Muscle of back (tissue), 11 donors: Measurements from ENCODE around the gene EDEM1. TPM values are rescaled to one million over a fixed set of nuclear protein-coding genes. Genes with fewer than 3 reads are reported as not detected.
A peak's percentile ranks its signal among the peaks of the same experiment; 100 is the strongest.

Experiments used
- DNase-seq, 3 donors: peaks; one replicate each; pipeline versions ENCODE4 v3.0.0 to v3.0.0-alpha.2; 2013
- polyA plus RNA-seq, 10 donors: library from polyadenylated mRNA; unstranded; fragments of 120-200 nt; gene quantifications; one replicate each; pipeline ENCODE4 v1.2.1, GENCODE V29; 2013; ENCODE audit not compliant: insufficient read length in 10 of 10

Gene EDEM1
- polyA plus RNA-seq, 10 donors = 7.6 to 15.9 (median 11.9) TPM

DNA sequence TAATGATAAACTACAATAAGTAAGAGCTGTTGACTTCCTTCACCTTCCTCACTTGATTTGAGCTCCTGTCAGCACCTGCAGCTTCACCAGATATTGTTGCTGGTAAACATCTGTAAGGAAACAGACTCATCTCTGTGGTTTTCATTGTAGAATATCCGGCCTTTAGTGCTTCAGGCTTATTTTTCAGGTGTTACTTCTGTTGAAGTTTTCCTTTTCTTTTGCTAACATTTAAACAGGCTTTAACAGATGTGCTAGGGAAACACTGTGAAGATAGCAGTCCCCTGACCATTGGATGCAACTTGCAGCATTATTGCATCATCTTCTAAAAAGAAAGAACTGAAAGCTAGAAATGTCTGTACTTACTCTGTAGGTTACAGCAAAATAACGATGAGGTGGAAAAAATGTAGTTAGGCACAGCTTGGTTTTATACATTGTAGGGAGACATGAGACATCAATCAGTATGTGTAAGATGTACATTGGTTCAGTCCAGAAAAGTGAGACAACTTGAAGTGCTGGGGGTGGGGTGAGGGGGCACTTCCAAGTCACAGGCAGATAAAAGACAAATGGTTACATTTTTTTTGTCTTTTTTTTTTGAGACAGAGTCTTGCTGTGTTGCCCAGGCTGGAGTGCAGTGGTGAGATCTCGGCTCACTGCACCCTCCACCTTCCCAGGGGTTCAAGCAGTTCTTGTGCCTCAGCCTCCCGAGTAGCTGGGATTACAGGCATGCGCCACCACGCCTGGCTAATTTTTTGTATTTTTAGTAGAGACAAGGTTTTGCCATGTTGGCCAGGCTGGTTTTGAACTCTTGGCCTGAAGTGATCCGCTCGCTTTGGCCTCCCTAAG, 10.2 kb downstream of the EDEM1 start:
- DNase-seq = peak in 1 of 3 donors; percentile 37

GRCh38 chr3:5198313-5198677, 10.8 kb downstream of the EDEM1 start:
- no peak for DNase-seq

DNA sequence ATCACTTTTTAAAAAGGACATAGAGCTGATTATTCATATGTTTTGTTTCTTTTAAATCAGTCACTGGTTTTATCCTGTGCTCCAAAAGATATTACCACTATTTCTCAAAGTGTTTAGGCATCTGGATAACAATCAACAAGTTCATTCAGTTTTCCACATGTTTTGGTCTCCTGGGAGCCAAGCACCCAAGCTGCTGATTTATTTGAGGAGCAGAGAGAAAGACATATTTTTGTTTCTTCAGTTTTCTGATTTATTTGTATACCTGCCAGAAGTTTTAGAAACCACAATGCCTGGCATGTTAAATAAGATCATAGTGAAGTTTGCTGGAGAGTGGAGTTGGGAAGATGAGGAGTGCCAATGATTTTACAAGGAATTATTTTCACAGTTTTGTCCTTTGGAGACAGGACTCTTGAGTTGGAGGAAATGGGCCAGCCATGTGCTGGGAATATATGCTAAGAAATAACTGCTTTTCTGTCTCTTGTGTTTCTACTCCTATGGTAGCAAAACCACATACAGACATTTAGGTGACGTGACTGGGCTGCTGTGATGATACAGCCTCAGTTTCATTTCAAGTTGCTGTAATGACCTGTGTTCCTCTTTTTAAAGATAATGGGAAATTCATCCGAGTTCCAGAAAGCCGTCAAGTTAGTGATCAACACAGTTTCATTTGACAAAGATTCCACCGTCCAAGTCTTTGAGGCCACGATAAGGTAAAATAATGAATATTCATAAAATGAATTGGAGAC, 11.7 kb downstream of the EDEM1 start:
- DNase-seq = no peak

DNA sequence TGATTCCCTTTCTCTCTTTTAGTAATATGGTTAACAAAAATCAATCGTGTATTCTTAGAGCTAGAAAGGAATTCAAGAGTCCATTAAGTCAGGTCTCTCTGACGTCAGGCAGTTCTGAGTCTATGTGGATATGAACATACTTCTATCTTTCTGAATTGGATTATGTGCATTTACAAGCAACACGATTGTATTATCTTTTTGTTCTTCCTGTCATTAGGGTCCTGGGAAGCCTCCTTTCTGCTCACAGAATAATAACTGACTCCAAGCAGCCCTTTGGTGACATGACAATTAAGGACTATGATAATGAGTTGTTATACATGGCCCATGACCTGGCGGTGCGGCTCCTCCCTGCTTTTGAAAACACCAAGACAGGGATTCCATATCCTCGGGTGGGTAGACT, 14.0 kb downstream of the EDEM1 start:
- no peak for DNase-seq

DNA sequence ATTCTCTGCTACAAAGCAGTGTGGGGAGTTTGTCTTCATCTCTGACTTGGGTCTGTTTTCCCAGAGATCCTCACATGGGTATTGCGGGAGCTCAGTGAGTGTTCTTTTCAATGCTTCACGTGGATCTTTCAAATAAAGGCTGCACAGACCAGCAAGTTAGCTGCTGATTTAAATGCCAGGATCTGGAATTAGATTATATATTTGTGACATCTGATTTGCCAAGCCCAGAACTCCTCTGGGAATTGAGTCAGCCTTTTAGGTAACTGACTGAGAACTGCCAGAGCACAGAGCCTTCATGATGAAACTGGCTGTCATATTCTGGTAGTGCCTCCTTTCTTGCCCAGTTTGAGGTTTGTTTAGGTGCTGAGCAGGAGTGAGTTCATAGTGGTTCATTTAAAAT, 14.7 kb downstream of the EDEM1 start:
- DNase-seq = no peak

DNA sequence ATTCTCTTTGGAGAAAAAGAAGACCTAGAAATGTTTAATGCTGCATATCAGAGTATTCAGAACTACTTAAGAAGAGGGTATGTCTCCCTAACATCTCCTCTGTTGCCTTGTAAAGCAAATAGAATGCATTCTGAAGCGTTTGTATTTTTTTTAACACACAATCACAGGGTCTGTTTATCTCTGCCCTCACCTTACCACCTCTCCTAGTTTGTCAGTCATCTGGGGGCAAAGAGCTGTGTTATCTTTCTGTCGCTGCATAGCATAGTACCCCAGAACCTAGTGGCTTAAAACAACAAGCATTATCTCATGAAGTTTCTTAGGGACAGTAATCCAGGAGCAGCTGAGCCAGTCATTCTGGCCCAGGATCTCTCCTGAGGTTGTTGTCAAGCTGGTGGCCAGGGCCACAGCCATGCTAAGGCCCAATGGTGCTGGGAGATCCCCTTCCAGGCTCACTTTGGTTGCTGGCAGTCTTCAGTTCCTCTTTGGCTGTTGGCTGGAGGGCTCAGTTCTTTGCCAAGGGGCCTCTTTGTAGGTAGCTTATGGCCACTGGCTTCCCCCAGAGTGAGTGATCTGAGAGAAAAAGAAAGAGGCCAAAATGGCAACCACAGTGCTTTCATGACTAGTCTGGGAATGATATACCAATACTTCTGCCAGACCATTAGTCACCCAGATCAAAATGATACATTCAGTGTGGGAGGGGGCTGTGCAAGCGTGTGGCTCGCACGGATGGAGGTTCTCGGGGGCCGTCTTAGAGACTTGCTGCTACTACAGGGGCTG, 17.8 kb downstream of the EDEM1 start:
- no peak for DNase-seq

GRCh38 chr3:5210926-5211325, 23.4 kb downstream of the EDEM1 start:
- no peak for DNase-seq

DNA sequence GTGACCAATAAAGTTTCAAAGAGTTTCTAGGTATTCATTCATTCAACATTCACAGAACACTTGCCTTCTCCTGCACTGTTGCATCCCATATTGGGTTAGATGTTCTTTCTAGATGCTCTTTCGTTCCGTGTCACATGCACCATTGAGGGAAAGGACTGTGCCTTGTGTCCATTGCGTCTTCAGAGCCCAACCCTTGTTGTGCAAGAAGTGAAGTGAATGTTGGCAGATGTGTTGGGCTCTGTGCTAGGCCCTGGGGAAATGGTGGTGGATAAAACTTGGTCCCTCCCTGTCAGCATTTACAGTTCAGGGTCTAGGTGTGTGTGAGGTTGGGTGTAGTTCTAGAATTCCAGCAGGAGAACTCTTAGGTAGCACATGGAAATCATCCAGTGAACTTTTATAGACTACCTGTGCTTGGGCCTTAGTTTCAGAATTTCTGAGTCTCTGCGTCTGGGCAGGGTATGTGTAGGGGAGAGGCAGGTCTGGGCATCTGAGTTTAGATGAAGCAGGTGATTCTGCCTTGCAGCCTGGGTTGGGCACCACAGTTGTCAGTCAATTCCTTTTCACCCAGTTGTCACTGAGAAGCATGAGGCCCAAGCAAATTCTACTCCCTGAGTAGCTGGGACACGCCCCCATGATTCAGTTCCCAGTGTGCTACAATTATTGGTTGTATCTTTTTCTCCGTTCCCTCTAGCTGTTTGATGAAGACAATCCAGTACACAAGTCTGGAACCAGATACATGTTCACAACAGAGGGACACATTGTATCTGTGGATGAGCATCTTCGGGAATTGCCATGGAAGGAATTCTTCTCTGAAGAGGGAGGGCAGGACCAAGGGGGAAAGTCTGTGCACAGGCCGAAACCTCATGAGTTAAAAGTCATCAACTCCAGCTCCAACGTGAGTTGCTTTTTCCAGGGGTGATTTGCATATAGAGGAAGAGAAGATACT, 25.4 kb downstream of the EDEM1 start:
- no peak for DNase-seq

DNA sequence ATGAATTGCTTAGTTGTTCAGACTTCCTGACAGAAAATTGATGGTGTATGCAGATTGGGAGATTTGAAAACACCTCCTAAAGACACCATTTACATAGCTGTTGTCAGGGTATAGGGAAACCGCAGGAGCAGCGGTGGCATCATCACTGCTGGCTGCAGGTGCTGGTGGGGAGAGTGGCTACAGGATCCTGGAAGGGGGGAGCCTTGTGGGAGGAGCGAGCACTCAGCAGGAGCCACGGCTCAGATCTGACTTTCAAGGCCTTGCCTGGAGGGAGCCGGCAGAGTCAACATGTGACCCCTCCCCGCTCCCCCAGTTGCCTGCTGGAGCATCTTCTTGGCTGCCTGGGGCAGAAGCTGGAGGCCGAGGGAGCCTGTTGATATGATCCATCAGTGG, 26.1 kb downstream of the EDEM1 start:
- DNase-seq = no peak

DNA sequence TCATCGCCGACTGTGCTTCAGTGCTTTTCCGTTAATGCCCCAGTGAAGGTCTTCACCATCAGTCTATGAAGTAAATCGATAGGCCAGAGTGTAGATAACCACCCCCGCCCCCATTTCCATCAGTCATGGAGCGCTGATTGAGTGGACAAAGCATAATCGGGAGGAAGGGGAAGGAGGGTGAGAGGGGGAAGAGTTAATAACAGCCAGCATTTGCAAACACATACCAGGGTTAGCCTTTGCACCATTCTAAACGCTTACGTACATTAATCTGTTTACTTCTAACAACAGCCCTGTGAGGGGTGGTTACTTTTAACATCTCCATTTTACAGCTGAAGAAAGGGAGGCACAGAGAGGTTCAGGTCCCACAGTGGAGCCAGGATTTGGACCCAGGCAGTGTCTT, 26.8 kb downstream of the EDEM1 start:
- DNase-seq = no peak

- peak in 1 of 3 donors; percentile 22 for DNase-seq
Measured at GRCh38 chr3:5217824-5218595, 30.5 kb downstream of the EDEM1 start.

DNA sequence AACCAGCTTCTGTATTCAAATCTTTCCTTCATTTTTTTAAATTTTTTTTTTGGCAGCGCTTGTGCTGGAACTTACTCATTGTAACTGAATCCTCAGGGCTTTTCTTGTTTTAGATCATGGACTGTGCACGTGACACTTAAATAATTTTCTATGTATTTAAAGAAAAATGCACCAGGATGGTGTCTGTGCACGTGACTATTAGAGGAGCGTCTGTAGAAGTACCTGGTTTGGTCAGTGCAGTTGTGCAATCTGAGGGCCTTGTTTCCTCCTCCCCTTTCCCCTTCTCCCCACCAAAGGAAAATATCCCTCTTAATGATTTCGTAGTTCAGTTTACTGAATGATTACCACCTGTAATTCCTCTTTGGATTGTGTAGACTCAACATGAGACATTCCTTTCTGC, 31.3 kb downstream of the EDEM1 start:
- DNase-seq = no peak

GRCh38 chr3:5219216-5219615, 31.7 kb downstream of the EDEM1 start:
- DNase-seq = no peak

DNA sequence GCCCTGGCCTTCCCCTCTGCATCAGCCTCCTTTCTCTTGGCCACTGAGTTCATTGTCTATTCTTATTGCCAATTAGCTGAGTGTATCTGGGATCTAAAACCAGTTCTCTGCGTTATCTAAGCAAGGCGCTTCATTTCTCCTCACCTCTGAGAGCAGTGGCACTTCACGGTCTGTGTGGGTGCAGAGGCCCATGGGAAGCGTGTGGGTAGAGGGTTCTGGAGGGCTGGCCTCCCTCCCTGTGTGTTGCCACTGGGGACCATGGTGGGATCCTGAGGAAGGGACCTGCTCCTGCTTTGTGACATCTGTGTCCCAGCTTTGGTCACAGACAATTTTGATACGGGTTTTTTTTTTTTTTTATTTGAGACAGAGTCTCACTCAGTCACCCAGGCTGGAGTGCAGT, 32.7 kb downstream of the EDEM1 start:
- no peak for DNase-seq

GRCh38 chr3:5220667-5221431, 33.3 kb downstream of the EDEM1 start:
- no peak for DNase-seq

DNA sequence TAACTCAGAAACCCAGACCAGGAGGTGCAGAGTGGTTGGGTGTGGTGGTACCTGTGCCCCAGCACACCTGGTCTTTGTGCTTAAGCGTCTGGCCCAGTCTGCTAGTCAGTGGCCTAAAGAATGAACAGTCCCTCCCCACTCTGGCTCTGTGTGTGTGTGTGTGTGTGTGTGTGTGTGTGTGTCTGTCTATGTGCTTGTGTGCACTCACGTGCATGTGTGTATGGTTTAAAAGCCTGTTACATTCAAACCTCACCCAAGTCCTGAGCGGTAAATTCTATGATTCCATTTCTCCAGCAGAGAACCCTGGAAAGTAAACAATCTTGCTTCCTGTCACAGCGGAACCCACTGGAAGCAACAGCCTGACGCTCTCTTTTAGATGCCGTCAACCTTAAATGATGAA, 34.2 kb downstream of the EDEM1 start:
- DNase-seq = no peak

GRCh38 chr3:5222283-5223005, 34.9 kb downstream of the EDEM1 start:
- no peak for DNase-seq

- peak; percentile 16 to 41 (median 25) for DNase-seq
Measured at GRCh38 chr3:5226783-5227182, 39.3 kb downstream of the EDEM1 start.

DNA sequence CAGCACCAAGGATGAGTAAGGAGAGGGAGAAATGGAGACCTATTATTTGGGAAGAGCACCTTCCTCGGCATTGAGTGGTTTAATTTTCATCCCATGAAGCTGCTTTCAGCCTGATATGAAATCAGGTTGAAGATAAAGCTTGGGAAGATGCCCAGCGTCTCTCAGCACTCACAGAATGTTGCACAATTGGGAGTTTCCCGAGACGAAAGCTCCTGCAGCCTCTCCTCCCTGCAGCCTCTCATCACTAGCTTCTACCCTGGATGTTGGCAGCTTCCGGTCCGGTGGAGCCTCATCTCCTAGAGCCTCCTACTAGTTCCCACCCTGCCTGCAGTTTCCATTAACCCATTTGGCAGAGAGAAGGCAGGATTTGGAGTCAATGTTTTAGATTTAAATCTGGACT, 40.3 kb downstream of the EDEM1 start:
- DNase-seq = no peak
